NCI-H226 (cell line): ENCODE measurements around the gene SOX1.
A peak's percentile ranks its signal among the peaks of the same experiment; 100 is the strongest.

ENCODE experiments used
- DNase-seq: peaks from one replicate; pipeline ENCODE4 v3.0.0-alpha.2; 2015

The SOX1 gene

DNA sequence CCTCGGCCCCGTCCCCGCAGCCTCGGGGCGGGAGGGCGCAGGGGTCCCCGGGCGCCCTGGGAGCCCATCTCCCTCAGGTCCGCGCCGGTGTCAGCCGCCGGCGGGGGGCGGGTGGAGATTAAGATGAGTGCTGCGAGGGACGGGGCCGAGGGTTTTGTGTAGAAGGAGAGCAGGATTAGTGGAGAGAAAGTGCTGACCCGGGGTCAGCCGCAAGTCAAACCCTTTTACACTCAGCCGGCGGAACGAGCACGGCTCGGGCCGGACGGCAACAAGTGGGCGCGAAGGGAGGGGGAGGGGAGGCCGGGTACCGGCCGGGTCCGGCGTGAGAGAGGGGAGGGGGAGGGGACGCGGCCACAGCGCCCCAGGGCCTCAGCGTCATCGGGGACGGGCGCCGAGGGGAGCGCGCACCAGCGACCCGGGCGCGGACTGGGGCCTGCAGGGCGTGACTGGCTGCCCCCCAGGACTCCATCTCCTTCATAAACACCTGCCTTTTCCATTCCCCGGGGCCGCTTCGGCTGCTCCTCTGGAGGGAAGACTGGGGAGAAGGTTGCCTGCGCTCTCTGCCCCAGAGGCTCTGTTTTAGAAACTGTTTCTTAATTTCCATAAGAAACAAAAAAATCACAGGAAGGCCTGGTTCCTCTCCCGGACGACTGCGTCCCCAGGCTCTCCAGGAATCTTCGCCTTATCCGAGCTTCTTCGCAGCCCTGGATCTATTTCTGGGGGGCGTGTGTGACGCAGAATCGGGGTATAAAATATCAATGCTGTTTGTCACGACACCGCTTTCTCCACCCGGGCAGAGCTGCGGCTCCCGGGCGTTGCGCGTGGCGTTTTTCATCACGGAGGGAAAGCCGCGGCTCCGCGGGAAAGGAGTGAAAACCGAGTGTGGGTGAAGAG lies 6.5 kb downstream of the SOX1 start:
- DNase-seq, result no peak

DNA sequence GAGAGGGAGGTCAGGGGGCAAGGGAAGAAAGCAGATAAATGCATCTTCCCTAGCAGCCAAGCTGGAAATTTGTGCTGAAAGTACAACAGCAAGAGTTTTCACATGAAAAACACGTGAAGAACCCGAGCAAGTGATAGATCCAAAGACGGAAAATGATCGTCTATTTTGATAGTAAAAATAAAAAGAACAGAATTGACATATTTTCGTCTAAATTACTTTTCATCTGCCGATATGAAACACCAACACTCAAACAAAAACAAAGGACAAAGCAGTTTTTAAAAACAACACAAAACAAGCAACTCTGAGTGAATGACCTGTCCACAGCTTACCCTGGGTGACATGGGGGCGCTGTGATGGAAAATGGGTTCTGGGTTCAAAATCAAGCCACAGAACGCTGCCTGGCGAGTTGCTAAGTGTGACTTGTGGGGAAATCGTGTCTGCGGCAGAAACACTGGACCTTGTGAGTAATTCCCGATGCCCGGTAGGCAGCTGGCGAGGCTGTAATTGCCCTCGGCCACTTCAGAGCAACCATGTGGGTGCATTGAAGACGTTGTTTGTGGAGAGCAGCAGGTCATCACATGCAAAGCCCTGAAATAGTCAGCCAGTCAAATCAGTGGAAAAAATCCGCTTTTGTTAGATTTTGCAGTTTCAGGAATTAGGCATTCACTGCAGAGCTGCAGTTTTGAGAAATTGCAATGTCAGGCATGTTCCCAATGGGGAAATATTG lies 7.4 kb downstream of the SOX1 start:
- no peak for DNase-seq

DNA sequence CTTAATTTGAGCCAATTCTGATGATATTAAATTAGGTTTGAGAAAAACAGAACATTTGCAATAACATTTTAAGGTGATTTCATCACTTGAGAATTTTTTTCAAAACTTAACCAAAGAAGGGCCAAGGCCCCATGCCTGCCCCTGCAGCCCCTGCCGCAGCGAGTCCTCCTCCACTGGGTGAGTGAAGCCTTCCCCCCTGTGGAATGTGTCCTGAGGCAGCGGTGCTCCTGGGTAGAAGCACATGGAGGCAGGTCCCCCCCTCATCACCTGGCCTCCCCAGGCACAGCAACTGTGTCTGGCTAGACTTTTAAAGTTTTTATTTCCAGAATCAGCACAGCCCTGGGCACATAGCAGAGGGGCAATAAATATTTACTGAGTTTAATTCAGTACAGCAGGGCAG lies 10.8 kb downstream of the SOX1 start:
- DNase-seq, result no peak

DNA sequence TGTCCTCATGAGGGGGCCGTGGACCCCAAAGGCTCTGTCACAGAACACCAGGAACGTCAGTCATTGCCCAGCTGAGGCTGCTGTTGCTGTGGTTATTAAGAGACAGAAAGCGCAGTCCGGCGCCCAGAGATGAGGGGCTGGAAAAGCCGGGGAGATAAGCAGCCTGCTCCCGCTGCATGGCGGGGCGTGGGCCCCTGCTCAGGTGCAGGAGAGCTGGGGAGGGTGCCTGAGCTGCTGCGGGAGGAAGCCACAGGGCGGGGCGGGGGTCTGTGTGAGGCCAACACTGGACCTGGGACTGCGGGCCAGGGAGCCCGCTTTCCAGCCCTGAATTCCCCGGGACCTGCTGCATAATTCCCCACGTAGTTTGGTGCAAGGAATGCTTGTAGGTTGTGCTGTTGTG lies 11.3 kb downstream of the SOX1 start:
- DNase-seq, result no peak

DNA sequence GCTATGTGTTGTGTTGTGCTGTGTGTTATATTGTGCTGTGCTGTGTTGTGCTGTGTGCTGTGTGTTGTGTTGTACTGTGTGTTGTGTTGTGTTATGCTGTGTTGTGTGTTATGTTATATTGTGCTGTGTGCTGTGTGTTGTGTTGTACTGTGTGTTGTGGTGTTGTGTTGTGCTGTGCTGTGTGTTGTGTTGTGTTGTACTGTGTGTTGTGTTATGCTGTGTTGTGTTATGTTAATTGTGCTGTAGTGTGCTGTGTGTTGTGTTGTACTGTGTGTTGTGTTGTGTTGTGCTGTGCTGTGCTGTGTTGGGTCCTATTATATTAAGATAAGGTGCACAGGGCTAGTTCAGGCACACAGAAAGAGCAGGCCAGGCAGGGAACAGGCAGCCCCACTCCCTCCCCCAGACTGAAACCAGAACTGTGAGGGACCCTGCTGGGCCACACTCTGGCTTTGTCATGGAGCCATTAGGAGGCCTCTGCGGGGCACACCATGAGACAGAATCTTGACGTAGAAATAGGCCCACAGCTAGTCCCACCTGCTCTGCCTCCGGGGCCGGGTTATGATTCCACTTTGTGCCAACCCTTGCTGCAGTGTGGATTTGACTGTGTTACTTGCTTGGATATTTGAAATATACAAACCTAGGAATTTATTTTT lies 12.1 kb downstream of the SOX1 start:
- DNase-seq, result no peak

DNA sequence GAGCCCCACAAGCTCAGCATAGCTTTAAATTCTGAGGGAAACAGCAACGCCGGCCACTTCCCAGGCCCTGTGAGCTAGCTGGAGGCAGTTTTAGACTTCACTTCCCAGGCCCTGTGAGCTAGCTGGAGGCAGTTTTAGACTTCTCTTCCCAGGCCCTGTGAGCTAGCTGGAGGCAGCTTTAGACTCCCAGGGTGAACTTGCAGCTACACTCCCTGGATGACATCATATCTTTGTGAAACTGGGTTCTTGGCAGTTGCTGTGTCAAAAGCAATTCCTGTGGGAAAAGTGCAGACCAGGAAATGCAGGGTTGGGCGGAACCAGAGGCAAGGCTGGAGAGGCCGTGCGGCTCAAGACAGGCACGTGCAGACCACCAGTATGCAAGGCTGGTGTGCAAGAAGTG lies 12.7 kb downstream of the SOX1 start:
- DNase-seq, result peak; percentile 39

DNA sequence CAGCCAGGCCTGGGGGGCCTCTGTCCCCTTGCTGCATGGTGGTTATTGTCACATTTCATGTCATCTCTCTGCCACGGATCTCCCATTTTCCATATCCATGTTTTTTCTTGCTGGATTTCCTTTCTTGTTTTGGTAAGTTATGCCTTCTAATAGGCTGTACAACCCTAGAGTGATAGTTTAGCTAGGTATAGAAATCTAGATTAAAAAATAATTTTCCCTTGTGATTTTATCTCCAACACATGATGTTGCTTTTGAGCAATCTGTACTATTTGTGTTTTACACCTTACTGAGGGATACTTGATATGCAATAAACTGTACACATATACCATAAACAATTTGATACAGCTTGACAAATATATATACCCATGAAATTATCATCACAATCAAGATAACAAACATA lies 17.0 kb downstream of the SOX1 start:
- no peak for DNase-seq

DNA sequence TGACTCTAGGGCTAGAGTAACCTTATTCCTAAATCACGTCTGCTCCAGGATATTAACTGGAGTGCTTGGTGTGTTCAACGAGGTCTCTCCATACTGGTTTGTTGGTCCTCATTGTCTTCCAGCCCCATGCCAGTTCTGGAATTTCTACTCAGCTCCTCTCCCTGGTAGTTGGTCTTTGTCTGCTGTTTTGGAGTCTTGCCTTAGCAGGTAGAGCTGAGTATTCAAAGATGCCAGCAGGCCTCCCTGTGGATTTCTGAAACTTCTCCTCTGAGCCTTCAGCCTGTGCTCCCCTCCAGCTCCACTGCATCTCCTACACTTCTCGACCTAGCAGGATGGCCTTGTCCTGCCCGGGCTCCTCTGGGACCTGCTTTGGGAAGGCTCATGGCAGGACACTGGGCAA lies 25.5 kb downstream of the SOX1 start:
- no peak for DNase-seq

DNA sequence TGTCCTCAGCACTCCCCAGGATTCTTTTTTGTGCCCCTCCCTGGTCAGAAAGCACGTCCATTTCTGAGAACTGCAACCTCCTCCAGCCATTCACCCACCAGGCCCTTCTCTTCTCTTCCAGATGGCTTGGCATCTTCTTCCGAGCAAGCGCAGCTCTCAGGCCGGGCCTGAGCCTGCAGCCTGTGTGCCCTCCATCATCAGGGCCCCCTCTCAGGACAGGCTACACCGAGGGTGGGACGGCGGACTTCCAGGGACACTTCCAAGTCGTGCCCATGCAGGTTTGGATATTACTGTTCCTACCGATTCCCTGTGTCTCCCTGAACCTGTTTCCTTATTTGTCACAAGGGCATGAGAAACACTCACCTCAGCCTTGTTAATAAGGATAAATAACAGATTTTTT lies 28.4 kb downstream of the SOX1 start:
- DNase-seq, result no peak

DNA sequence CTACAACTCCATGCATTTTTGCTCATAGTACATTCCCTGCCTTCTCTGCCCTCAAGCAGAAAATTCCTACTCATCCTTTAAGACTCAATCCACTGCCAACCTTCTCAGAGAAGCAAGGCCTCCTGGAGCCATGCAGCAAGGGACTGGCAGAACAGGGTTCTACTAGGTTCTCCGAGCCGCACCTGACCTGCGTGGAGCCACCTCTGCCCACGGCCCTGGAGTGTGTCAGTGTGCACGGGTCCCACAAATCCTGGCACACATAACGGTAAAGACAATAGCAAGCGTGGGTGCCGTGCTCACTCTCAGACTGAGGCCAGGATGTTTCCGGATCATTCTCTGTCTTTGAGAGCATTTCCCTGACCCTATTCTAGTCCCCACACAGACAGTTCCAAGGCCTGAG lies 30.0 kb downstream of the SOX1 start:
- DNase-seq, result no peak

DNA sequence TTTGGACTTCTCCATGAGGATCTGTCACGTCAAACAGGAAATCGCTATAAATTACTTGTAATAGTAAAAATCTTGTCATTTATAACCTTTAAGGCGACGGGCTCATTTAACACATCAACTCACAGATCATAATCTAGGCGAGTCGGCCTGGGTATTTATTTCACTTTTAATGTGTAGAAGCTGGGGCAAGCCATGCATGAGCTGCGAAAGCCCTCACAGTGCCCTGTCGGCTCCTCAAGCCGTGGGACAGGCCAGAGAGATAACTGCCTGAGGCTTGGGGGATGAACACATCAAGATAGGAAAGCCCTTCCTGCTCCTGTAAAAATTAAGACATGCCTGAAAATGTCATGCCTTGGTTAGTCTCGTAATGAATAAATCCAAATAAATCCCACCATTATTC lies 30.8 kb downstream of the SOX1 start:
- DNase-seq, result no peak

DNA sequence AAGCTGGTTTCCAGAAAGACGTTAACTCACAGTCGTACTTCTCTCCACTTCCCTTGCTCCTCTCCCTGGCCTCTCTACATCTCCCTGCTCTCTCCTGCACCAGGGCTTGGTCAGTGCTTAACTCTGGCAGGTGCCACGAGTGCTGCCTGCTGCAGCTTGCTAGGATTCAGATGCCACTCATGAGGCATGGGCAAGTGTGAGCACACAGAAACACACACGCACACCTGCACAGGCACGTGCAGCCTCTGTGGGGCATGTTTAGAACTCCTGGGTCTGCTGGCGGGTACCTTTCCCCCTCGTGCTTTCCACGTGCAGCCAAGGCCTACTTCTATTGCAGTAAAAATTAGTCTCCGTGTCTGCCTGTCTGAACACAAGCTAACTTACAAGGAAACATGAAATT lies 31.8 kb downstream of the SOX1 start:
- no peak for DNase-seq

DNA sequence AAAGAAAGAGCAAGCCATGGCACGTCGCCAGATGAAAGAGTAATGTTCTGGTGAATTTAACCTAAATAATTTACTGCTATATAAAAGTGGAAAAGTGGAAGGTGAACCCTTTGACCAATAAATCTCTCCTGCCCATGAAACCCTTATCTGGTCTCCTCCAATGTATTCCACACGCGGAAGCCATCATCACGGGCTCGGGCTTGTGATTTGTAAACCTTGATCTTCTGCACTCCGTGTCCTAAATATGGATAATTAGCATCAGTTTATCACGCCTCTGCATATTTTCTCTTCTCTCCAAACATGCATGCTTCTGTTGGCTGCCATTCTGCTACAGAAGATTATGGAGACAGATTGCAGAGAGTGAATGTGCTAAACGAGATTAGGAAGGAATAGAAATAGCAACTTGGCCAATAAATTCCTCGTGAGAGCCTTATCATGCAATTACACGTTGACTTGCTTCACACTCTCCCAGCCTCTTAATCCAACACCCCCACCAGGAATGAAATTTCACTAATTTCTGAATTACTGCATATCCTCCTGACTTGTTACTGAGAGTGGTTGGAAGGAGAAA lies 34.5 kb downstream of the SOX1 start:
- DNase-seq, result no peak

DNA sequence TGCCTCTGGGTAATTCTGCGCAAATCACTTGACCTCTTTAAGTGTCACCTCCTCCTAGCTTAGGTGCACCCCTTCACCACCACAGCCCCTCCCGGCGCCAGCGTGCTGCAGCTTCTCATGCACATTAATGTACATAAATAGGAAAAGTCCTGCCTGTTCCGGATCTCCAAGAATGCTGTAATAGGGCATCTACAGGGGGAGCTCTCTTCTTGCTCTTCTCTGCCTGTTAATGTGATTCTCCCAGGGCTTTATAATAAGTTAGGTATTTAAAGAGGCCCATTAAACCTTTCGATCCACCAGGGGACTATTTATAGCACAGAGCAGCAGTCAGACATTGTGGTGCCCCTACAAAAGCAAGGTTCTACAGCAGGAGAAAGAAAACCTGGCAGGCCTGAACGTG lies 35.3 kb downstream of the SOX1 start:
- no peak for DNase-seq

DNA sequence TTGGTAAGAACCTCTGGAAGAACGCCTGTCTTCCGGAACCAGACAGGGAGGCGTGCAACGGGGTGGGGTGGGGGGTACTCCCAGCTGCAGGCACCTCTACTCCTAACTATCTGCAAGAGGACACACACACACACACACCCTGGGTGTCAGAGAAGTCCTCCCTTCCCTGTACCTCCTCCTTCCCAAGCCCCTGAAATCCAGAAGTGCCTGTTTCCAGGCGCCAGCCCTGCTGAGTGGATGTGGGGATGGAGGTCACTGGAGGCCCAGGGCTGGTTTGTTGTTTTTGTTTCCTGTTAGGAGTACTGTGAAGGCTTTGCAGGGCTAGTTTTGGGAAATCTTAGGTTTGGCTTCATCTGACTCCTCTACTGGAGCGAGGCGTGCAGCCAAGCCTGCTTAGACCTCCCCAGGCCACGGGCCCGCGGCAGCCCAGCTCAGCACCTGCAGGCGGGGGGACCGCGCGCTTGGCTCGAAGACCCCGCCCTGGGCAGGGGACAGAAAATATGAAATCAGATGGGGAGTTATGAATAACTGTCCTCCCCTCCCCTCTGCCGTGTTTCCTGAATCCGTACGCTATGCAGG lies 36.4 kb downstream of the SOX1 start:
- no peak for DNase-seq

DNA sequence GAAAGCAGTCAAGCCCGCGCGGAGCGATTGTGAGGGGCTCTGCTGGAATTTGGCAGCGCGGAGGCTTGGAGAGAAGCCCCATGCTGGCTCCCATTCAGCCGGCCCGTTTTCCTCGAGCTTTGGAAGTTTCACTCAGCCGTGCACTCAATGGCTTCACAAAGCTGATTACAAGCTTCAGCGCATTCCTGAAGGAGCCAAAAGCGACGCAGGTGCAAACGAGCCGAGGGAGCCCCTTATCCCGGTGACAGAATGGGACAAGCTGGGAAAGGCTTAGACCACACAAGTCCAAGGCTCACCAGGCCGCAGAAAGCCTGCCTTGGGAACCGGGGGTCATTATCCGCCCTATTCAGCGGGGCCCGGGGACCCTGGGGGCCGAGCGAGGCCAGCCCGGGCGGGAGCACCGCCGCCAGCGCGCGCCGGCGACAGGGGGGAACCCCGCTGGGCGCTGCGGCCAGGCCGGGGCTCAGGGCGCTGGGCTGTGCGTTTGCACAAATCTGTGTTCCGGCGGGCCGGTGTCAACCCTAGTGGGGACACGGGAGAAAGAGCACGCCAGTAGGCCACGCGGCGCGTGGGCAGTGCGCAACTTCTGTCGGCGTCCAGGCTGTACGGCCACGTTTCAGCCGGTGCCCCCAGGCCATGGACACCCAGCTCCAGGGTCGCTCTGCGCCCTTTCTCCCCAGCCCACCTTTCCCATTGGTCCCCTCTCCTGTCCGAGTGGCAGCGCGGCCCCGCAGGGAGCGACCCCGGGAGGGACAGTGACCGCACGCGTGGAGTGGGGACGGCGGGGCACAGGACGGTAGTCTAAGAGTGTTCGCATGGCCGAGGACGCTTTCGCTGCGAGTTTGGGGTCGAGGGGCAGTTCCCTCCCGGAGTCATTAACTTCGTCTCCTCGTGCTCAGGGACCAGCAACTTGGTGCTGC lies 37.3 kb downstream of the SOX1 start:
- DNase-seq, result no peak

DNA sequence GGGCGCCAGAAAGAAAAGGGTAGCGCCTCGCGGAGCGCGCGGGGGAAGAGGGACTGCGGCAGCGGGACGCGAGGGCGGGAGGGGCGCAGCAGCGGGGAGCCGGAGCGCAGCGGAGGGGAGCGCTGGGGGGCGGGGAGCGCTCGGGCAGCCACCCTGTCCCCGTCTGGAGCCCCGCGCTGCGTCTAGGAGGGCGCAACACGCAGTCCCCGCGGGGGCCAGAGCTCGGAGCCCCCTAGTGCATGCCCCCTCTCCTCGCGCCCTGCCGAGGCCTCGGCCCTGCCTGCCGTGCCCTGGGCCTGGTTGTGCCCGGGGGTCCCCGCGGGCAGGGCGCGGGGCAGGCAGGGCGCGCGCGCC lies 37.9 kb downstream of the SOX1 start:
- no peak for DNase-seq

DNA sequence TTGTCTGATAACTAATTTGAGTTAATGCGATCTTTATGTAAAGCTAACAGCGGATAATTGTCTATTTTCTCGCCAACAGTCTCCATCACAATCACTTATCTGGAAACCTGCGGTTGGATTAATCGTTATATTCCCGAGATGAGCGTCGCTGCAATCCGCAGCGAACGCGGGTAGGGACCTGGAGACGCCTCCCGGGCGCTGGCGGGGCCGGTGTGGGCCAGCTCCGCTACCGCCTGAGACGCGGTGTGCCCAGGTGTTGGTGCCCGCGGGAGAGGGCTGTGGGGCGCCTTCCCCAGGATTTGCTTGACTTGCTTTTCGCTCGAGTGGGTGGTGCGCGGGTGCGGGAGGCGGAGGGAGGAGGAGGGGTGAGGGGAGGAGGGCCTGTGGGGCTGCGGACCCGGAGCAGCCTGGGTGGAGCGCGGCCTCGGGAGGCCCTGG lies 38.3 kb downstream of the SOX1 start:
- no peak for DNase-seq

DNA sequence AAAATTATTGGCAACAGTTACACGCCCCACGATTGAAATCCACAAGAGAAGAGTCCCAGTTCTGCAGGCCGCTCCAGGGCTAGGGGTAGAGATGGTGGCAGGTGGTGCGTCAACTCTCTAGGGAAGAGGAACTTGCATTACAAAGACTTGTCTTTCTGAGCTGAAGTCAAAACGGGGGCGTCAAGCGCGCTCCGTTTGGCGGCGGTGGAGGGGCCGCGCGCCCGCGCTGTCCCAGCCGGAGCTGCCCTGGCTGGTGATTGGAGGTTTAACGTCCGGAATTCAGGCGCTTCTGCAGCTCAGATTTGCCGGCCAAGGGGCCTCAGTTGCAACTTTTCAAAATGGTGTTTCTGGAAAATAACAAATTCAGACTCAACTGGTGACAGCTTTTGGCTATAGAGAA lies 38.9 kb downstream of the SOX1 start:
- no peak for DNase-seq

DNA sequence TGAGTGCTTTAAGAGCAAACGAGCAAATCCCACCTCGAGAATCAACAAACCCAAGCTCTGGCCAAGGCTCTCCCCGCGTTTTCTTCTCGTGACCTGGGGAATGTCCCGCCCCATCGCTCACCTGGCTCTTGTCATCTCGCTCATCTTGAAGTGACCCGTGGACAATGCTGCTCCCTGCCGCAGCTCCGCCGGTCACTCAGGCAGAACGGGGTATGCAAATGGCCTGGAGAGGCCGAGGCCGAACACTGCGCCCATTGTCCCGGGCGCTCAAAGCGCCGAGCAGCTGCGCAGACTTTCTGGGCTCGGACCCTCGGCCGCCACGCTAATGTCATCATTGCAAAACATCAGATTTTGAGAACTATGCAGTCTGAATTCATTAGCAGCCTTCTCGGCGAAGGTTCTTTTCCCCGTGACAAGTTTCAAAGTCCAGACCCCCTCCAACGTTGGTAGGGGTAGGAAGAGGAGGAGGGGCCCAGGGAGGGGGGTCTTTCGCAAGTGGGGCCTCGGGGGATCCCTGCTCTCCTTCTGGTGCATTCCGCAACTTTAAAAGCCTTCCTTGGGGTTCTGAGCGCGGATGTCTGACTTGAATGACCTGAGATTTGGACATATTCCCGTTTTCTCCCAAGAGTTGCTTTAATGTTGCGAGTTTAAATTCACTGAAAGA lies 39.7 kb downstream of the SOX1 start:
- DNase-seq, result no peak

DNA sequence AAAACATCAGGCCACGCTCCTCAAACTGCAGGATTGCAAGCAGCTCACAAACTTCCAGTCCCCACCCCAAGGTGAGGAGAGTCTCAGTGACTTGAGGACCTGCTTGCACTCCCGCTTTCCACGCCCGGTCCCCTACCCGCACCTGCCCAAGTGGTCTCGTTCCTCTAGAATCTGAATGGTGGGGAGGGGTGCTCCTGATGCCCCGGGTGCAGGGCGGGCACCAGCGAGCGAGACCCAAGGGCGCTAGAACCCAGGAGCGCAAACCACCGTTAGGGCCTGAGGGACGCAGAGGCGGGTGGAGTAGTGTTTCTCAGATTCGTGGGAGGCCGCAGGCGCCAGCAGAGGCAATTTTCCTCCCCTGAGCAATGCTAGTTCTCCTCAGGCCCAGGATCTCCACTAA lies 40.3 kb downstream of the SOX1 start:
- no peak for DNase-seq

DNA sequence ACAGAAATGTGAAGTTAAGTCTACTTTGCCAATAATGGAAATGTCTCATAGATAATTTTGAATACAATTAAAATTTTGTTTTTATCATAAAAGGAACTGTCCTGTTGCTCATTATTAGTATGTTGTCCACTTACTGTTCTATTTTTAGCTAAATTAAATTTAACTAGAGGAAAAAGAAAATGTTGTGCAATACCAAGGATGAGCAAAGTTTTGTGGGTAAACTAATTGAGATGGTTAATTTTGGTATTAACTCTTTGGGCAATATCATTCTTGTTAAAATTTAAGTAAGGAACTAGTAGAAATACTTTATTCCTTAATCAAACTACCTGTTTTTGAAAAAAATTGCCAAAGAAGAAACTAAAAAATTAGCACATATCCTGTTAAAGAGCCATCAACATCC lies 43.5 kb downstream of the SOX1 start:
- no peak for DNase-seq
